ENCODE results near the gene ZRANB1.

DNA sequence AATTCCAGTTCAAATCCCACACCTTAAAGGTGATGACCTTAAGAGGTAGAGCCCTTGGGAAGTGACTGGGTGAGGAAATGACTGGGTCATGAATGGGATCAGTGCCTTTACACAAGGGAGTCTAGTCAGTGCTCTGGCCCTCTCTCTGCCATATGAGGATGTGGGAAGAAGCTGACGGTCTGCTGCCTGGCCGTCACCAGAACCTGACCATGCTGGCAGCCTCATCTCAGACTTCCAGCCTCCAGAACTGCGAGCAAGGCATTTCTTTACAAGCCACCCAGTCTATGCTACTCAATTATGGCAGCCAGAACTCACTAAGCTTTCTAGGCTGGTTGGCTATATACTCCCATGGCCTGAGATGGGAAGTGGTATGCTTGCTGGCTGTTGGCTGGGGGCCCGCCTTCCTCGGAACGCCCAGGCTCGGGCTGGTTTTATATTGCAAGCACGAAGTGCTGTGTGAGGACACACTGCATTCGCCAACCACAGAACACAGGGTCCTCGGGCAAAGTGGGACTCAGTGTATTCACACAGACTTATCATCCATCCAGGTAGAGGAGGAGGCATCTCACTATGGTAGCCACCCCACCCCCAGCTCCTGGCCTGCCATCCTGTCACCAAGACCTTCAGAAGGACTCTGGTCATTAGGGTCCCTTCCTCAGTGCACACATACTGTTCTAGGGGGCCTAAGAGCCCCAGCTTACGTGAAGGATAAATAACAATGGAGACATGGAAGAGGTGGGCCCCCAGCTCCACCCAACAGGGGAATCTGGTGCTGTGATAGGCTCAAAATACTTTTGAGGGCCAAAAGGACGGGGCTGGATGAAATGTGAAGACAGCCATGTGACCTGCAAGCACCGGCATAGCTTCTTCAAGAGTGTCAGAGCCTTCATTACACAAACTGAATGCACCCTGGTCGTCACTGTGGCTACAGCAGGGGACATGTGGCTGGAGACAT is 49.0 kb downstream of the ZRANB1 start:
- TF ChIP-seq POLR2A (IDR thresholded peaks at IDR 0.05) (no peak), CTCF (IDR thresholded peaks at IDR 0.05) (no peak), POLR2AphosphoS5 (IDR thresholded peaks at IDR 0.05) (no peak)

Data from prostate gland (tissue), 2 donors.